ENCODE measurements around the gene GARS1. TPM values are rescaled to one million over a fixed set of nuclear protein-coding genes. Genes with fewer than 3 reads are reported as not detected.

GARS1 gene
- total RNA-seq, 1 donor from 2014 or later = 95.9 TPM

- TF ChIP-seq, protein P1, sequence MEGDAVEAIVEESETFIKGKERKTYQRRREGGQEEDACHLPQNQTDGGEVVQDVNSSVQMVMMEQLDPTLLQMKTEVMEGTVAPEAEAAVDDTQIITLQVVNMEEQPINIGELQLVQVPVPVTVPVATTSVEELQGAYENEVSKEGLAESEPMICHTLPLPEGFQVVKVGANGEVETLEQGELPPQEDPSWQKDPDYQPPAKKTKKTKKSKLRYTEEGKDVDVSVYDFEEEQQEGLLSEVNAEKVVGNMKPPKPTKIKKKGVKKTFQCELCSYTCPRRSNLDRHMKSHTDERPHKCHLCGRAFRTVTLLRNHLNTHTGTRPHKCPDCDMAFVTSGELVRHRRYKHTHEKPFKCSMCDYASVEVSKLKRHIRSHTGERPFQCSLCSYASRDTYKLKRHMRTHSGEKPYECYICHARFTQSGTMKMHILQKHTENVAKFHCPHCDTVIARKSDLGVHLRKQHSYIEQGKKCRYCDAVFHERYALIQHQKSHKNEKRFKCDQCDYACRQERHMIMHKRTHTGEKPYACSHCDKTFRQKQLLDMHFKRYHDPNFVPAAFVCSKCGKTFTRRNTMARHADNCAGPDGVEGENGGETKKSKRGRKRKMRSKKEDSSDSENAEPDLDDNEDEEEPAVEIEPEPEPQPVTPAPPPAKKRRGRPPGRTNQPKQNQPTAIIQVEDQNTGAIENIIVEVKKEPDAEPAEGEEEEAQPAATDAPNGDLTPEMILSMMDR (IDR thresholded peaks at IDR 0.05) = no peak
- TF ChIP-seq EZH2phosphoT487 (IDR thresholded peaks at IDR 0.05) (no peak), EZH2 (IDR thresholded peaks at IDR 0.05) (no peak)
- peaks cover 46% of the 10 kb centered on the region for H3K9me3 Mint-ChIP-seq
- Histone ChIP-seq H3K4me1 (no peaks in the 10 kb centered on the region), H3K4me3 (no peak overlapping the region), H3K36me3 (peaks cover 13% of the 10 kb centered on the region), H3K79me2 (ENCODE audit: low read depth) (no peaks in the 10 kb centered on the region), H4K20me1 (ENCODE audit: low read depth) (no peaks in the 10 kb centered on the region), H3K9me3 (ENCODE audit: low read depth) (peaks cover 29% of the 10 kb centered on the region), H3K9ac (no peak overlapping the region), H2AFZ (replicated peaks) (no peak overlapping the region), H3K27ac (no peak overlapping the region), H3K27me3 (no peaks in the 10 kb centered on the region), H3K4me2 (no peak overlapping the region), H3F3A (ENCODE audit: low read depth) (no peaks in the 10 kb centered on the region)
- no peak overlapping the region for H3K27ac Mint-ChIP-seq
- no peaks in the 10 kb centered on the region for H3K27me3 Mint-ChIP-seq (ENCODE audit: insufficient read depth, low read depth)
- H3K4me3 Mint-ChIP-seq = no peak overlapping the region
- H3K4me1 Mint-ChIP-seq = no peaks in the 10 kb centered on the region
- DNase-seq (ENCODE audit: low spot score) = no peak
- H3K36me3 Mint-ChIP-seq = peaks cover 49% of the 10 kb centered on the region
Measured at GRCh38 chr7:30575910-30576309, 18.8 kb upstream of the GARS1 start.

DNA sequence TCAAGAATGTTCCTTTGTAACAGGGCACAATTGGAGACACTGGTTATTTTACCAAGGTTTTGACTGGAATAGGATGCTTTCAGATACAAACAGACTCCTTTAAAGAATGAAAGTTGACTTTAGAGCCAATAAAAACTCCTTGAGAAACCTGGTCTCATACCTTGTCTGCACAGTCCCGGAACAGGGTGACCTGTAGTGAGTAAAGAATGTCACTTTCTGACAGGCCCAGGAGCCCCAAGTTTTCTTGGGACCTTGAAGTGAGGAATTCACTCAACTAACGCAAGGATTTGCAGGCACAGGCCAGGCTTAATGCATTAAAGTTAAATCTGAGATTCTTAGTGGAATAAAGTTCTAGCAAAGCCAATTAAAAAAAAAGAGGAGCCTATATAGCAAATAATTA is 11.5 kb upstream of the GARS1 start:
- no peaks in the 10 kb centered on the region for H3F3A ChIP-seq (ENCODE audit: low read depth)
- Mint-ChIP-seq H3K27ac (no peak overlapping the region), H3K4me3 (no peak overlapping the region), H3K27me3 (ENCODE audit: insufficient read depth, low read depth) (no peaks in the 10 kb centered on the region), H3K36me3 (peaks cover 54% of the 10 kb centered on the region), H3K4me1 (no peaks in the 10 kb centered on the region), H3K9me3 (peaks cover 31% of the 10 kb centered on the region)
- peaks cover 13% of the 10 kb centered on the region for H3K4me1 ChIP-seq
- no peaks in the 10 kb centered on the region for H3K79me2 ChIP-seq (ENCODE audit: low read depth)
- no peak overlapping the region for H3K27ac ChIP-seq
- no peak overlapping the region for H3K4me2 ChIP-seq
- no peak overlapping the region for H3K9ac ChIP-seq
- H3K27me3 ChIP-seq = no peaks in the 10 kb centered on the region
- peaks cover 5% of the 10 kb centered on the region for H3K9me3 ChIP-seq (ENCODE audit: low read depth)
- H3K4me3 ChIP-seq = no peak overlapping the region
- TF ChIP-seq, protein P1 (IDR thresholded peaks at IDR 0.05) = no peak
- TF ChIP-seq EZH2phosphoT487 (IDR thresholded peaks at IDR 0.05) = no peak
- no peak for TF ChIP-seq EZH2 (IDR thresholded peaks at IDR 0.05)
- no peak overlapping the region for H2AFZ ChIP-seq (replicated peaks)
- no peaks in the 10 kb centered on the region for H4K20me1 ChIP-seq (ENCODE audit: low read depth)
- peaks cover 13% of the 10 kb centered on the region for H3K36me3 ChIP-seq
- no peak for DNase-seq (ENCODE audit: low spot score)

DNA sequence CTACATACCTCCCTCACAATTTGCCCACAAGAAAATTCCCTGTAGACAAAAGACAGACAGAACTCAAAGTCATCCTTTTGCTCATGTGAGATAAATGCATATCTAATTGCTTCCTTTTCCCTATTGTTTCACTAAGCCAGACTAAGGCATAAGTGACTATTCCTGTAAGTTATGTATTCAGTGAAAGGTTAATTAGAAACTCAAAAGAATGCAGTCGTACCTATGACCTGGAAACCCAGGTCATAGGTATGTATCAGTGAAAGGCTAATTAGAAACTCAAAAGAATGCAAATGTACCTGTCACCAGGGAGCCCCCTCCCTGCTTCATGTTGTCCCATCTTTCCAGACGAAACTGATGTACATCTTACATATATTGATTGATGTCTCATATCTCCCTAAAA is 10.3 kb upstream of the GARS1 start:
- Histone ChIP-seq H3K27me3 (no peaks in the 10 kb centered on the region), H3K79me2 (ENCODE audit: low read depth) (no peaks in the 10 kb centered on the region), H3K36me3 (peaks cover 13% of the 10 kb centered on the region), H3K27ac (no peak overlapping the region), H3K9ac (no peak overlapping the region), H3K9me3 (ENCODE audit: low read depth) (peaks cover 5% of the 10 kb centered on the region), H4K20me1 (ENCODE audit: low read depth) (no peaks in the 10 kb centered on the region), H3K4me2 (no peak overlapping the region), H3F3A (ENCODE audit: low read depth) (no peaks in the 10 kb centered on the region), H2AFZ (replicated peaks) (no peak overlapping the region), H3K4me1 (peaks cover 13% of the 10 kb centered on the region), H3K4me3 (no peak overlapping the region)
- Mint-ChIP-seq H3K27me3 (ENCODE audit: insufficient read depth, low read depth) (no peaks in the 10 kb centered on the region), H3K4me1 (no peaks in the 10 kb centered on the region), H3K9me3 (peaks cover 20% of the 10 kb centered on the region), H3K27ac (no peak overlapping the region), H3K4me3 (no peak overlapping the region), H3K36me3 (peaks cover 43% of the 10 kb centered on the region)
- TF ChIP-seq EZH2 (IDR thresholded peaks at IDR 0.05) (no peak), EZH2phosphoT487 (IDR thresholded peaks at IDR 0.05) (no peak)
- TF ChIP-seq, protein P1 (IDR thresholded peaks at IDR 0.05) = no peak
- no peak for DNase-seq (ENCODE audit: low spot score)
